GM20431 (cell line): Measurements from ENCODE around the gene ST8SIA1.

Experiments used
- in situ Hi-C: fragments of 300-500 bp; cut with MseI, MboI; formaldehyde crosslinking; loops from one replicate; pipeline ENCODE4 v1.15.0; 2020; ENCODE audit warnings: low sequenced_read_pairs; ENCODE audit not compliant: unreplicated experiment

Gene ST8SIA1

GRCh38 chr12:22333186-22333712 is 1.3 kb downstream of the ST8SIA1 start:
- in situ Hi-C loops, result no loop called here

- in situ Hi-C loops, result no loop called here
Observed at GRCh38 chr12:22332202-22332601, 2.3 kb downstream of the ST8SIA1 start.

GRCh38 chr12:22329621-22330020 is 4.9 kb downstream of the ST8SIA1 start:
- in situ Hi-C loops, result no loop called here

- in situ Hi-C loops, result no loop called here
Observed at GRCh38 chr12:22325218-22325617, 9.3 kb downstream of the ST8SIA1 start.

GRCh38 chr12:22322091-22322490 is 12.4 kb downstream of the ST8SIA1 start:
- in situ Hi-C loops, result no loop called here

- in situ Hi-C loops, result no loop called here
Observed at GRCh38 chr12:22321638-22322037, 12.9 kb downstream of the ST8SIA1 start.

- in situ Hi-C loops, result no loop called here
Observed at GRCh38 chr12:22321018-22321605, 13.4 kb downstream of the ST8SIA1 start.

GRCh38 chr12:22318108-22318737 is 16.3 kb downstream of the ST8SIA1 start:
- in situ Hi-C loops, result no loop called here

- in situ Hi-C loops, result no loop called here
Observed at GRCh38 chr12:22313963-22314330, 20.6 kb downstream of the ST8SIA1 start.

GRCh38 chr12:22313286-22313962 is 21.1 kb downstream of the ST8SIA1 start:
- in situ Hi-C loops, result no loop called here

GRCh38 chr12:22312336-22312735 is 22.2 kb downstream of the ST8SIA1 start:
- in situ Hi-C loops, result no loop called here

- in situ Hi-C loops, result no loop called here
Observed at GRCh38 chr12:22310709-22311108, 23.8 kb downstream of the ST8SIA1 start.

GRCh38 chr12:22310275-22310674 is 24.2 kb downstream of the ST8SIA1 start:
- in situ Hi-C loops, result no loop called here

- in situ Hi-C loops, result no loop called here
Observed at GRCh38 chr12:22307811-22308210, 26.7 kb downstream of the ST8SIA1 start.

- in situ Hi-C loops, result no loop called here
Observed at GRCh38 chr12:22306311-22306710, 28.2 kb downstream of the ST8SIA1 start.

- in situ Hi-C loops, result no loop called here
Observed at GRCh38 chr12:22304341-22304740, 30.2 kb downstream of the ST8SIA1 start.

GRCh38 chr12:22299294-22299912 is 35.1 kb downstream of the ST8SIA1 start:
- in situ Hi-C loops, result no loop called here

- in situ Hi-C loops, result no loop called here
Observed at GRCh38 chr12:22289250-22289649, 45.3 kb downstream of the ST8SIA1 start.

GRCh38 chr12:22287776-22288621 is 46.5 kb downstream of the ST8SIA1 start:
- in situ Hi-C loops, result no loop called here

GRCh38 chr12:22287101-22287500 is 47.4 kb downstream of the ST8SIA1 start:
- in situ Hi-C loops, result no loop called here
